Measurements from ENCODE around the gene CSNK1G1.

DNA sequence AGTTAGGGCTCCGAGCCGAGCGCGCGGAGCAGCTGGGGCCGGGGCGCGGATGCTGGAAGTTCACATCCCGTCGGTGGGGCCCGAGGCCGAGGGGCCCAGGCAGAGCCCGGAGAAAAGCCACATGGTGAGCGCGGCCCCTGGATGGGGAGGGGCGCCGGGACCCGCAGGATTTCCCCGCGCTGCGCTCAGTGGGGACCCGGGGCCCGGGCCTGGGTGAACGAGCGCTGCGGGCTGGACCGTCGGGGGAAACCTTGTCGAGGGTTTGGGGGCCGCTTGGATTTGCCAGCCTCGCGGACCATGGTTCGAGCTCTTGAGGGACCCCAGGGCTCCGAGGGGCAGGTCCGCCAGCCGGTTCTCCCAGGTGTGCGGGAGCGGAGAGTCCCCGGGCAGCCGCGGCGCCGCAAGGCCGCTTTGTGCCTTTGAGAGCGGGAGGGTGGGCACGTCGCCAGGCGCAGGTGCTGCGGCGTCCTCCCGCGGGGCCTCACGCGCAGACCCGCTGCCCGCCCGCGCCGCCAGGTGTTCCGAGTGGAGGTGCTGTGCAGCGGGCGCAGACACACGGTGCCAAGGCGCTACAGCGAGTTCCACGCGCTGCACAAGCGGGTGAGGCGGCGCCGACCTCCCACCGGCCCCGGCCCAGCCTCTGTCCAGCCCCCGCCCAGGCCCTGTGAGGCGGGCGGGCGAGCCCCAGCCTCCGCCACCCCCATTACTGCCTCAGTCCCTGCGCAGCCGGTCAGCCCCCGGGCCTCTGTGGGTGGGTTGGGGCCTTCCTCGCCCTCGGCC is 204.1 kb downstream of the CSNK1G1 start, which contains the start of gene SNX22:
- TF ChIP-seq, protein P1, sequence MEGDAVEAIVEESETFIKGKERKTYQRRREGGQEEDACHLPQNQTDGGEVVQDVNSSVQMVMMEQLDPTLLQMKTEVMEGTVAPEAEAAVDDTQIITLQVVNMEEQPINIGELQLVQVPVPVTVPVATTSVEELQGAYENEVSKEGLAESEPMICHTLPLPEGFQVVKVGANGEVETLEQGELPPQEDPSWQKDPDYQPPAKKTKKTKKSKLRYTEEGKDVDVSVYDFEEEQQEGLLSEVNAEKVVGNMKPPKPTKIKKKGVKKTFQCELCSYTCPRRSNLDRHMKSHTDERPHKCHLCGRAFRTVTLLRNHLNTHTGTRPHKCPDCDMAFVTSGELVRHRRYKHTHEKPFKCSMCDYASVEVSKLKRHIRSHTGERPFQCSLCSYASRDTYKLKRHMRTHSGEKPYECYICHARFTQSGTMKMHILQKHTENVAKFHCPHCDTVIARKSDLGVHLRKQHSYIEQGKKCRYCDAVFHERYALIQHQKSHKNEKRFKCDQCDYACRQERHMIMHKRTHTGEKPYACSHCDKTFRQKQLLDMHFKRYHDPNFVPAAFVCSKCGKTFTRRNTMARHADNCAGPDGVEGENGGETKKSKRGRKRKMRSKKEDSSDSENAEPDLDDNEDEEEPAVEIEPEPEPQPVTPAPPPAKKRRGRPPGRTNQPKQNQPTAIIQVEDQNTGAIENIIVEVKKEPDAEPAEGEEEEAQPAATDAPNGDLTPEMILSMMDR (IDR thresholded peaks at IDR 0.05; ENCODE audit: low read length) = no peak
- TF ChIP-seq EZH2phosphoT487 (IDR thresholded peaks at IDR 0.05; ENCODE audit: low read length) = no peak
